GM19397 (cell line): ENCODE measurements around the gene SPTLC1.

Source experiments
- ATAC-seq: cut with Tn5 transposase; IDR thresholded peaks from one replicate; pipeline ENCODE4 v1.9.1; 2021; ENCODE audit warnings: mild to moderate bottlenecking, moderate library complexity; ENCODE audit not compliant: unreplicated experiment

The SPTLC1 gene

DNA sequence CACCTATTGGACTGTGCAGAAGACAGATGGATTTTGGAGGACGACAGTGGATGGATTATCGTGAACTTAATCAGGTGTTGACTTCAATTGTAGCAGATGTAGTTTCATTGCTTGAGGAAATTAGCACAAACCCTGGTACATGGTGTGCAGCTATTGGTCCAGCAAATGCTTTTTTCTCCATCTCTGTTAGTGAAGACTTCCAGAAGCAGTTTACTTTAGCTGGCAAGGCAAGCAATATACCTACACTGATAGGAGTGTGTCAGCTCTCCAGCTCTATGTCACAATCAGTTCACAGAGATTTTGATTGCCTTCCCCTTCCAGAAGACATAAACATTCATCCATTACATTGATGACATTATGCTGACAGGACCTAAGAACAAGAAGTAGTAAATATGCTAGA, 129.5 kb downstream of the SPTLC1 start:
- no peak for ATAC-seq
